Prostate gland (tissue), 2 donors: ENCODE measurements around the gene CLNK.

ENCODE experiments used
- CTCF ChIP-seq, 4 experiments: fragments of 200-600 bp in 2 of 4; fragments of 450-650 bp in 2 of 4; sonication (generic) in 2 of 4; IDR thresholded peaks; 1 replicate in 3 of 4; 2 replicates in 1 of 4; pipeline ENCODE4 v1.5.1; 2016 to 2019; ENCODE audit warnings: antibody characterized with exemption in 4 of 4, mild to moderate bottlenecking in 2 of 4, moderate library complexity in 2 of 4
- POLR2A ChIP-seq: fragments of 450-650 bp; IDR thresholded peaks from one replicate; pipeline ENCODE4 v1.6.1; 2016; ENCODE audit warnings: antibody characterized with exemption, mild to moderate bottlenecking
- POLR2AphosphoS5 ChIP-seq: sonication (generic); formaldehyde crosslinking; IDR thresholded peaks from one replicate; pipeline ENCODE4 v1.6.1; 2017; ENCODE audit warnings: antibody characterized with exemption

GRCh38 chr4:10731162-10731561, 46.6 kb upstream of the CLNK start:
- TF ChIP-seq POLR2A (no peak), POLR2AphosphoS5 (no peak), CTCF (IDR thresholded peaks at IDR 0.05) (no peak)
